Fibroblast of the aortic adventitia (primary cell): ENCODE measurements around the gene ALX3. TPM values are rescaled to one million over a fixed set of nuclear protein-coding genes. Genes with fewer than 3 reads are reported as not detected.
"Not testable (repeated sequence)": the region's sequence is repeated elsewhere in the genome, so short reads cannot be mapped to it uniquely, and the experiment has no call there.

Experiments
- DNase-seq: peaks from one replicate; pipeline ENCODE4 v3.0.0-alpha.2; 2010; ENCODE audit warnings: low read depth
- H3K4me3 ChIP-seq: 2 replicates; pipeline ENCODE4 v1.5.1; 2011; ENCODE audit warnings: low read depth, mild to moderate bottlenecking, control low read depth, low read length, moderate library complexity
- CTCF ChIP-seq: IDR thresholded peaks from 2 replicates; pipeline ENCODE4 v1.5.1; 2011; ENCODE audit warnings: mild to moderate bottlenecking, low read length, control low read depth, inconsistent platforms; ENCODE audit not compliant: insufficient read depth
- total RNA-seq: library from RNA; depleted of rRNA; stranded (reverse); fragments of >200 nt; gene quantifications from 2 replicates; pipeline ENCODE4 v1.2.3, GENCODE V29; 2012; ENCODE audit warnings: low replicate concordance

Gene ALX3
- total RNA-seq, 1 donor, result 0.09 TPM

DNA sequence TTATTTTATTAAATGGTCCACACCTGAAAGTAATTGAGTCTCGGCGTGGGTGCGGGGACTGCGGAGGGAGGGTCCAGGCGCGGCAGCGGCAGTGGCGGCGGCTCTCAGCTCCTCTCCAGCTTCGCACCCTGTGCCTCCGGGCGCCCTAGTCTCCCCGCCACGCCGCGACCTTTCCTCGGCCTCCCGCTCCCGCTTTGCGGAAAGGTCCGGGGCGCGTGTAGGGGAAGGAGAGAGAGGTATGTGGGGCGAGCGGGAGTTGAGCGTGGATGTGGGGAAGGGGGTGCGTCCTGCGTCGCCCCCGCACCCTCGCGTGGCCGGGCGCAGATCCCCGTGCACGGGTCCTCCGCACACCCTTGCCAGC, 13.4 kb upstream of the ALX3 start:
- no peak for TF ChIP-seq CTCF
- DNase-seq, result no peak
- H3K4me3 ChIP-seq, result peak overlapping the region; percentile 62

- peak; percentile 17 for DNase-seq
These were observed 12.8 kb upstream of the ALX3 start for GRCh38 chr1:110083061-110083865.

GRCh38 chr1:110082477-110082876, 12.0 kb upstream of the ALX3 start:
- TF ChIP-seq CTCF, result no peak
- no peak overlapping the region for H3K4me3 ChIP-seq
- DNase-seq, result no peak

More at GRCh38 chr1:110083061-110083865, 12.8 kb upstream of the ALX3 start:
- no peak for TF ChIP-seq CTCF
- peak overlapping the region; percentile 23 for H3K4me3 ChIP-seq

GRCh38 chr1:110081061-110081460, 10.6 kb upstream of the ALX3 start:
- no peak for DNase-seq
- no peak for TF ChIP-seq CTCF
- no peak overlapping the region for H3K4me3 ChIP-seq

DNA sequence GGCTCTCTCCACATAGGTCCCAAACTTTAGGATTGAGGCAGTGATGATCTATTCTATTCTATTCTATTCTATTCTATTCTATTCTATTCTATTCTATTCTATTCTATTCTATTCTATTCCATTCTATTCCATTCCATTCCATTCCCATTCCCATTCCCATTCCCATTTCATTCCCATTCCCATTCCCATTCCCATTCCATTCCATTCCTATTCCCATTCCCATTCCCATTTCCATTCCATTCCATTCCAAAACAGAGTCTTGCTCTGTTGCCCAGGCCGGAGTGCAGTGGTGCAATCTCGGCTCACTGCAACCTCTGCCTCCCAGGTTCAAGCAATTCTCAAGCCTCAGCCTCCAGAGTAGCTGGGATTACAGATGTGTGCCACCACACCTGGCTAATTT, 9.5 kb upstream of the ALX3 start:
- not testable (repeated sequence) for H3K4me3 ChIP-seq, DNase-seq

DNA sequence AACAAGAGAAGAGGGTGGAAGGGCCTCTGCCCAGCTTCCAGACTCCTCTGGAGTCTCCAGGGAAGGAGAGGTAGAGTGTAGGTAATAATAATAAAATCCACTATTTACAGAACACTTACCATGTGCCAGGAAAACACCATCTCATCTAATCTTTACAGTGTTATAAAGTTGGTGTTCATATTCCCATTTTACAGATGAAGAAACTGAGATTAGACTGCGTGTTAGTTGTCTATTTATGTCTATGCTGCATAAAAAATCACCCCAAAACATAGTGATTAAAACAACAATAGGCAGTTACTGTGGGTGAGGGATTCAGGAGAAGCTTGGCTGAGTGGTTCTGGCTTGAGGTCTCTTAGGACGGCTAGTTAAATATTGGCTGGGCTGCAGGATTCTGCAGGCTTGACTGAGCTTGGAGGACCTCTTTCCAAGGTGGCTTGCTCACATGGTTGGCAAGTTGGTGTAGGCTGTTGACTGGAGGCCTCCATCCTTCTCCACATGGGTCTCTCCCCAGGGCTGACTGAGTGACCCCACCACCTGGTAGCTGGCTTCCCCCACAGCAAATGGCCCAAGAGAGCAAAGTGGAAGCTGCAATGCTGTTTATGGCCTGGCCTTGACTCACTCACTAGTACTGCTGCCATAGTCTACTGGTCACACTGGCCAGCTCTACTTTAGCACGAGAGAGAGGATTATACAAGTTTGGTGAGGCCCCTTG, 6.5 kb upstream of the ALX3 start:
- no peak for DNase-seq
- TF ChIP-seq CTCF, result no peak
- H3K4me3 ChIP-seq, result no peak overlapping the region

GRCh38 chr1:110074166-110074565, 3.7 kb upstream of the ALX3 start:
- no peak overlapping the region for H3K4me3 ChIP-seq
- no peak for DNase-seq
- no peak for TF ChIP-seq CTCF
